CD8-positive, alpha-beta memory T cell (primary cell): ENCODE measurements around the gene TBCA. TPM values are rescaled to one million over a fixed set of nuclear protein-coding genes. Genes with fewer than 3 reads are reported as not detected.
"Not testable (repeated sequence)": the region's sequence is repeated elsewhere in the genome, so short reads cannot be mapped to it uniquely, and the experiment has no call there.

ENCODE experiments used
- CTCF ChIA-PET: fragments of 350-600 bp; sonication (Branson Sonifier 250); formaldehyde crosslinking; loops from one replicate; lab custom pipeline; 2021; ENCODE audit warnings: antibody characterized with exemption; lab: Charles Lee
- POLR2A ChIA-PET: fragments of 350-600 bp; sonication (Branson Sonifier 250); formaldehyde crosslinking; loops from one replicate; lab custom pipeline; 2021; ENCODE audit warnings: antibody characterized with exemption; lab: Charles Lee
- DNase-seq, 5 donors: peaks; one replicate each; pipeline versions ENCODE4 v3.0.0 to v3.0.0-alpha.2; 2020 to 2022; ENCODE audit warnings: mixed read lengths in 1 of 5
- H3K27ac ChIP-seq: one replicate; pipeline ENCODE4 v1.7.0; 2013; ENCODE audit warnings: low read depth, mild to moderate bottlenecking, low read length, moderate library complexity
- H3K27me3 ChIP-seq: 2 replicates; pipeline ENCODE4 v1.7.0; 2013; ENCODE audit warnings: low read length, mild to moderate bottlenecking; ENCODE audit not compliant: insufficient read depth, poor library complexity, severe bottlenecking
- H3K36me3 ChIP-seq: 2 replicates; pipeline ENCODE4 v1.7.0; 2013; ENCODE audit warnings: mild to moderate bottlenecking, low read length, moderate library complexity; ENCODE audit not compliant: insufficient read depth
- H3K4me1 ChIP-seq: 2 replicates; pipeline ENCODE4 v1.7.0; 2013; ENCODE audit warnings: mild to moderate bottlenecking, low read length, moderate library complexity; ENCODE audit not compliant: insufficient read depth
- H3K4me3 ChIP-seq: 2 replicates; pipeline ENCODE4 v1.7.0; 2013; ENCODE audit warnings: mild to moderate bottlenecking, low read length
- H3K9me3 ChIP-seq: 2 replicates; pipeline ENCODE4 v1.7.0; 2013; ENCODE audit warnings: mild to moderate bottlenecking, low read length
- H3K27ac Mint-ChIP-seq, 8 donors: one replicate each; pipeline ENCODE4 v1.8.0; 2020 to 2021; ENCODE audit warnings: mixed read lengths in 8 of 8, mild to moderate bottlenecking in 6 of 8, inconsistent platforms in 3 of 8, moderate library complexity in 3 of 8
- H3K27me3 Mint-ChIP-seq, 2 donors: one replicate each; pipeline ENCODE4 v1.8.0; 2020 to 2021; ENCODE audit warnings: mixed read lengths in 2 of 2, mild to moderate bottlenecking in 1 of 2, moderate library complexity in 1 of 2
- H3K36me3 Mint-ChIP-seq, 3 donors: one replicate each; pipeline ENCODE4 v1.8.0; 2020 to 2021; ENCODE audit warnings: mixed read lengths in 3 of 3, inconsistent platforms in 1 of 3, mild to moderate bottlenecking in 1 of 3
- H3K4me1 Mint-ChIP-seq, 3 donors: one replicate each; pipeline ENCODE4 v1.8.0; 2020 to 2021; ENCODE audit warnings: mixed read lengths in 3 of 3, inconsistent platforms in 1 of 3, mild to moderate bottlenecking in 1 of 3
- H3K4me3 Mint-ChIP-seq, 7 donors: one replicate each; pipeline ENCODE4 v1.8.0; 2020 to 2021; ENCODE audit warnings: mixed read lengths in 7 of 7, mild to moderate bottlenecking in 6 of 7, moderate library complexity in 4 of 7, inconsistent platforms in 2 of 7
- H3K9me3 Mint-ChIP-seq, 5 donors: one replicate each; pipeline ENCODE4 v1.8.0; 2020 to 2022; ENCODE audit warnings: mixed read lengths in 5 of 5, mild to moderate bottlenecking in 3 of 5, moderate library complexity in 2 of 5, inconsistent platforms in 1 of 5
- polyA plus RNA-seq: library from polyadenylated mRNA; unstranded; fragments of 300-500 nt; fragmentation: Illumina TruSeq; gene quantifications from one replicate; pipeline ENCODE4 v1.2.3, GENCODE V29; 2021
- total RNA-seq, 2 experiments: library from RNA; stranded (reverse); gene quantifications; one replicate each; pipeline ENCODE4 v1.2.3, GENCODE V29; 2021

The TBCA gene
- total and polyA plus RNA-seq, 3 experiments from 2014 or later: 193 to 239 (median 237) TPM

GRCh38 chr5:77699569-77699968, 76.6 kb downstream of the TBCA start:
- H3K4me1 ChIP-seq, H3K27me3 ChIP-seq, H3K9me3 ChIP-seq, H3K4me3 ChIP-seq, H3K27ac ChIP-seq, H3K4me3 Mint-ChIP-seq, DNase-seq, POLR2A ChIA-PET, H3K27me3 Mint-ChIP-seq, H3K9me3 Mint-ChIP-seq, CTCF ChIA-PET: not testable (repeated sequence)
- Mint-ChIP-seq H3K36me3 (peaks cover 34 to 69% (median 45%) of the 10 kb centered on the region in 3 donors), H3K4me1 (peaks cover 21 to 59% (median 57%) of the 10 kb centered on the region in 3 donors), H3K27ac (peak overlapping the region in 3 of 8 donors; percentile 26 to 79 (median 33))
- peaks cover 12% of the 10 kb centered on the region for H3K36me3 ChIP-seq

GRCh38 chr5:77698920-77699319, 77.2 kb downstream of the TBCA start:
- DNase-seq: no peak
- Histone ChIP-seq H3K4me3 (no peak overlapping the region), H3K9me3 (no peaks in the 10 kb centered on the region), H3K36me3 (peaks cover 12% of the 10 kb centered on the region), H3K27ac (no peak overlapping the region), H3K4me1 (peaks cover 7% of the 10 kb centered on the region), H3K27me3 (no peaks in the 10 kb centered on the region)
- Mint-ChIP-seq H3K27me3 (no peaks in the 10 kb centered on the region), H3K9me3 (peaks cover 0 to 6% (median 0%) of the 10 kb centered on the region in 5 donors), H3K4me3 (no peak overlapping the region), H3K36me3 (peaks cover 29 to 67% (median 39%) of the 10 kb centered on the region in 3 donors), H3K4me1 (peaks cover 18 to 58% (median 53%) of the 10 kb centered on the region in 3 donors), H3K27ac (no peak overlapping the region)
- ChIA-PET POLR2A (no interaction called here), CTCF (no interaction called here)

GRCh38 chr5:77697692-77698091, 78.4 kb downstream of the TBCA start:
- POLR2A ChIA-PET: no interaction called here
- H3K36me3 Mint-ChIP-seq: peaks cover 26 to 67% (median 34%) of the 10 kb centered on the region in 3 donors

GRCh38 chr5:77696120-77696519, 80.0 kb downstream of the TBCA start:
- no peaks in the 10 kb centered on the region for H3K9me3 ChIP-seq
- H3K27me3 ChIP-seq: no peaks in the 10 kb centered on the region
- H3K27ac Mint-ChIP-seq: no peak overlapping the region
- H3K4me3 ChIP-seq: no peak overlapping the region
- H3K27ac ChIP-seq: no peak overlapping the region
- H3K27me3 Mint-ChIP-seq: no peaks in the 10 kb centered on the region
- H3K4me3 Mint-ChIP-seq: no peak overlapping the region
- H3K4me1 Mint-ChIP-seq: peaks cover 18 to 54% (median 44%) of the 10 kb centered on the region in 3 donors
- H3K4me1 ChIP-seq: peaks cover 7% of the 10 kb centered on the region
- ChIA-PET CTCF (interaction anchor here (1.2 kb wide), 1 partner anchor 34 kb away, joined by 3 read pairs; no protein-coding TSS in a partner anchor), POLR2A (no interaction called here)
- H3K36me3 Mint-ChIP-seq: peaks cover 26 to 66% (median 32%) of the 10 kb centered on the region in 3 donors
- peaks cover 0 to 6% (median 0%) of the 10 kb centered on the region in 5 donors for H3K9me3 Mint-ChIP-seq
- H3K36me3 ChIP-seq: peaks cover 5% of the 10 kb centered on the region
- DNase-seq: no peak

More at GRCh38 chr5:77697692-77698091, 78.4 kb downstream of the TBCA start:
- peaks cover 7% of the 10 kb centered on the region for H3K4me1 ChIP-seq
- H3K4me3 ChIP-seq: no peak overlapping the region
- no peak for DNase-seq
- Mint-ChIP-seq H3K4me3 (no peak overlapping the region), H3K4me1 (peaks cover 18 to 59% (median 52%) of the 10 kb centered on the region in 3 donors), H3K27ac (no peak overlapping the region), H3K27me3 (no peaks in the 10 kb centered on the region), H3K9me3 (peaks cover 0 to 6% (median 0%) of the 10 kb centered on the region in 5 donors)
- H3K9me3 ChIP-seq: no peaks in the 10 kb centered on the region
- H3K27me3 ChIP-seq: no peaks in the 10 kb centered on the region
- CTCF ChIA-PET: no interaction called here
- no peak overlapping the region for H3K27ac ChIP-seq
- H3K36me3 ChIP-seq: peaks cover 8% of the 10 kb centered on the region

- H3K27ac ChIP-seq: no peak overlapping the region
- H3K4me1 ChIP-seq: peaks cover 7% of the 10 kb centered on the region
- Mint-ChIP-seq H3K27ac (no peak overlapping the region), H3K27me3 (no peaks in the 10 kb centered on the region), H3K4me1 (peaks cover 11 to 36% (median 26%) of the 10 kb centered on the region in 3 donors), H3K4me3 (no peak overlapping the region), H3K9me3 (peaks cover 0 to 6% (median 0%) of the 10 kb centered on the region in 5 donors), H3K36me3 (peaks cover 29 to 66% (median 36%) of the 10 kb centered on the region in 3 donors)
- CTCF ChIA-PET: no interaction called here
- POLR2A ChIA-PET: no interaction called here
- no peaks in the 10 kb centered on the region for H3K27me3 ChIP-seq
- H3K36me3 ChIP-seq: no peaks in the 10 kb centered on the region
- DNase-seq: no peak
- H3K4me3 ChIP-seq: no peak overlapping the region
- no peaks in the 10 kb centered on the region for H3K9me3 ChIP-seq
These were observed 82.2 kb downstream of the TBCA start for GRCh38 chr5:77693913-77694312.

- Histone ChIP-seq H3K4me1 (no peaks in the 10 kb centered on the region), H3K27ac (no peak overlapping the region), H3K36me3 (no peaks in the 10 kb centered on the region), H3K9me3 (no peaks in the 10 kb centered on the region), H3K4me3 (no peak overlapping the region), H3K27me3 (no peaks in the 10 kb centered on the region)
- no peaks in the 10 kb centered on the region for H3K4me1 Mint-ChIP-seq
- H3K27me3 Mint-ChIP-seq: peaks cover 3 to 7% of the 10 kb centered on the region in 2 donors
- POLR2A ChIA-PET: no interaction called here
- peaks cover 0 to 4% (median 2%) of the 10 kb centered on the region in 3 donors for H3K36me3 Mint-ChIP-seq
- DNase-seq: no peak
- H3K4me3 Mint-ChIP-seq: no peak overlapping the region
- H3K27ac Mint-ChIP-seq: no peak overlapping the region
- H3K9me3 Mint-ChIP-seq: peaks cover 0 to 2% (median 0%) of the 10 kb centered on the region in 5 donors
- CTCF ChIA-PET: no interaction called here
These were observed 92.9 kb downstream of the TBCA start for GRCh38 chr5:77683171-77683732.

GRCh38 chr5:77670526-77670925, 105.6 kb downstream of the TBCA start:
- Mint-ChIP-seq H3K4me1 (no peaks in the 10 kb centered on the region), H3K36me3 (no peaks in the 10 kb centered on the region), H3K27me3 (peaks cover 10 to 37% of the 10 kb centered on the region in 2 donors), H3K9me3 (peaks cover 0 to 5% (median 4%) of the 10 kb centered on the region in 5 donors), H3K27ac (no peak overlapping the region), H3K4me3 (no peak overlapping the region)
- H3K27me3 ChIP-seq: no peaks in the 10 kb centered on the region
- H3K36me3 ChIP-seq: no peaks in the 10 kb centered on the region
- no peaks in the 10 kb centered on the region for H3K9me3 ChIP-seq
- H3K27ac ChIP-seq: no peak overlapping the region
- no peak overlapping the region for H3K4me3 ChIP-seq
- POLR2A ChIA-PET: no interaction called here
- DNase-seq: no peak
- H3K4me1 ChIP-seq: no peaks in the 10 kb centered on the region
- CTCF ChIA-PET: no interaction called here

- no peaks in the 10 kb centered on the region for H3K36me3 ChIP-seq
- no peak for DNase-seq
- no peak overlapping the region for H3K27ac ChIP-seq
- no peaks in the 10 kb centered on the region for H3K9me3 ChIP-seq
- ChIA-PET CTCF (no interaction called here), POLR2A (no interaction called here)
- H3K4me1 ChIP-seq: no peaks in the 10 kb centered on the region
- no peak overlapping the region for H3K4me3 ChIP-seq
- Mint-ChIP-seq H3K9me3 (peaks cover 0 to 2% (median 0%) of the 10 kb centered on the region in 5 donors), H3K4me3 (no peak overlapping the region), H3K27ac (no peak overlapping the region), H3K4me1 (no peaks in the 10 kb centered on the region), H3K36me3 (no peaks in the 10 kb centered on the region), H3K27me3 (peaks cover 8 to 35% of the 10 kb centered on the region in 2 donors)
- H3K27me3 ChIP-seq: no peaks in the 10 kb centered on the region
These were observed 106.5 kb downstream of the TBCA start for GRCh38 chr5:77669677-77670076.
